ENCODE results near the gene PRR30. TPM values are rescaled to one million over a fixed set of nuclear protein-coding genes. Genes with fewer than 3 reads are reported as not detected.
A peak's percentile ranks its signal among the peaks of the same experiment; 100 is the strongest.
"Not testable (repeated sequence)": the region's sequence is repeated elsewhere in the genome, so short reads cannot be mapped to it uniquely, and the experiment has no call there.

PRR30 gene
- total RNA-seq, 1 donor from 2014 or later = not detected

- Mint-ChIP-seq H3K4me1 (ENCODE audit: low read depth) (peaks cover 18% of the 10 kb centered on the region), H3K4me3 (peak within 1 kb of the TSS; percentile 81), H3K9me3 (no peaks in the 10 kb centered on the region), H3K27me3 (ENCODE audit: insufficient read depth) (peaks cover 42% of the 10 kb centered on the region), H3K36me3 (ENCODE audit: low read depth) (no peaks in the 10 kb centered on the region), H3K27ac (peak within 1 kb of the TSS; percentile 31)
- intact Hi-C loops (cut with micrococcal nuclease) = loop anchor here (1.0 kb wide), 1 partner anchor 16 kb away; the partner anchor contains the start of gene PREB
- DNase-seq (ENCODE audit: low spot score) = no peak
Measured at GRCh38 chr2:27118525-27119329, 20.5 kb downstream of the PRR30 start, which contains the start of gene CGREF1. CGREF1 (minus strand) TSS chr2:27119128; CDS start chr2:27104366, 14,762 bp downstream.

GRCh38 chr2:27117995-27118524 lies 21.1 kb downstream of the PRR30 start:
- intact Hi-C loops (cut with micrococcal nuclease) = no loop called here
- DNase-seq (ENCODE audit: low spot score) = no peak
- Mint-ChIP-seq H3K4me1 (ENCODE audit: low read depth) (peaks cover 14% of the 10 kb centered on the region), H3K27ac (no peak overlapping the region), H3K27me3 (ENCODE audit: insufficient read depth) (peaks cover 38% of the 10 kb centered on the region), H3K9me3 (no peaks in the 10 kb centered on the region), H3K36me3 (ENCODE audit: low read depth) (no peaks in the 10 kb centered on the region), H3K4me3 (peak overlapping the region; percentile 73)

GRCh38 chr2:27115519-27115918 lies 23.7 kb downstream of the PRR30 start:
- H3K9me3 Mint-ChIP-seq = no peaks in the 10 kb centered on the region
- peaks cover 25% of the 10 kb centered on the region for H3K27me3 Mint-ChIP-seq (ENCODE audit: insufficient read depth)
- H3K36me3 Mint-ChIP-seq (ENCODE audit: low read depth) = no peaks in the 10 kb centered on the region
- H3K4me3 Mint-ChIP-seq = no peak overlapping the region
- no peak overlapping the region for H3K27ac Mint-ChIP-seq
- intact Hi-C loops (cut with micrococcal nuclease) = no loop called here
- H3K4me1 Mint-ChIP-seq (ENCODE audit: low read depth) = peaks cover 11% of the 10 kb centered on the region
- no peak for DNase-seq (ENCODE audit: low spot score)

- H3K9me3 Mint-ChIP-seq; H3K4me1 Mint-ChIP-seq (ENCODE audit: low read depth); H3K36me3 Mint-ChIP-seq (ENCODE audit: low read depth); H3K27me3 Mint-ChIP-seq (ENCODE audit: insufficient read depth); H3K27ac Mint-ChIP-seq; intact Hi-C loops (cut with micrococcal nuclease); DNase-seq (ENCODE audit: low spot score); H3K4me3 Mint-ChIP-seq: not testable (repeated sequence)
Measured at GRCh38 chr2:27111392-27112078, 27.7 kb downstream of the PRR30 start.

GRCh38 chr2:27110603-27111352 lies 28.4 kb downstream of the PRR30 start:
- intact Hi-C loops (cut with micrococcal nuclease) = not testable (repeated sequence)

GRCh38 chr2:27109083-27109482 lies 30.1 kb downstream of the PRR30 start:
- DNase-seq (ENCODE audit: low spot score) = no peak
- Mint-ChIP-seq H3K4me3 (no peak overlapping the region), H3K9me3 (no peaks in the 10 kb centered on the region), H3K36me3 (ENCODE audit: low read depth) (no peaks in the 10 kb centered on the region), H3K27me3 (ENCODE audit: insufficient read depth) (peaks cover 9% of the 10 kb centered on the region), H3K27ac (no peak overlapping the region), H3K4me1 (ENCODE audit: low read depth) (no peaks in the 10 kb centered on the region)
- intact Hi-C loops (cut with micrococcal nuclease) = no loop called here

More at GRCh38 chr2:27110603-27111352, 28.4 kb downstream of the PRR30 start:
- H3K27ac Mint-ChIP-seq; H3K27me3 Mint-ChIP-seq (ENCODE audit: insufficient read depth); H3K4me1 Mint-ChIP-seq (ENCODE audit: low read depth); H3K36me3 Mint-ChIP-seq (ENCODE audit: low read depth); H3K4me3 Mint-ChIP-seq; DNase-seq (ENCODE audit: low spot score); H3K9me3 Mint-ChIP-seq: not testable (repeated sequence)

- no peaks in the 10 kb centered on the region for H3K9me3 Mint-ChIP-seq
- DNase-seq (ENCODE audit: low spot score) = no peak
- H3K36me3 Mint-ChIP-seq (ENCODE audit: low read depth) = no peaks in the 10 kb centered on the region
- intact Hi-C loops (cut with micrococcal nuclease) = no loop called here
- H3K27me3 Mint-ChIP-seq (ENCODE audit: insufficient read depth) = peaks cover 9% of the 10 kb centered on the region
- H3K4me1 Mint-ChIP-seq (ENCODE audit: low read depth) = no peaks in the 10 kb centered on the region
- H3K27ac Mint-ChIP-seq = no peak overlapping the region
- no peak overlapping the region for H3K4me3 Mint-ChIP-seq
Measured at GRCh38 chr2:27108221-27108620, 31.0 kb downstream of the PRR30 start.

- no peak overlapping the region for H3K27ac Mint-ChIP-seq
- intact Hi-C loops (cut with micrococcal nuclease) = no loop called here
- no peaks in the 10 kb centered on the region for H3K9me3 Mint-ChIP-seq
- H3K27me3 Mint-ChIP-seq (ENCODE audit: insufficient read depth) = peaks cover 7% of the 10 kb centered on the region
- H3K4me1 Mint-ChIP-seq (ENCODE audit: low read depth) = no peaks in the 10 kb centered on the region
- no peak overlapping the region for H3K4me3 Mint-ChIP-seq
- no peak for DNase-seq (ENCODE audit: low spot score)
- H3K36me3 Mint-ChIP-seq (ENCODE audit: low read depth) = no peaks in the 10 kb centered on the region
Measured at GRCh38 chr2:27105981-27106380, 33.2 kb downstream of the PRR30 start.

- Mint-ChIP-seq H3K9me3 (no peaks in the 10 kb centered on the region), H3K4me3 (no peak overlapping the region), H3K36me3 (ENCODE audit: low read depth) (no peaks in the 10 kb centered on the region), H3K27me3 (ENCODE audit: insufficient read depth) (peaks cover 2% of the 10 kb centered on the region), H3K4me1 (ENCODE audit: low read depth) (no peaks in the 10 kb centered on the region), H3K27ac (no peak overlapping the region)
- intact Hi-C loops (cut with micrococcal nuclease) = no loop called here
- DNase-seq (ENCODE audit: low spot score) = no peak
Measured at GRCh38 chr2:27102329-27102728, 36.9 kb downstream of the PRR30 start.

- no peak overlapping the region for H3K4me3 Mint-ChIP-seq
- no peak for DNase-seq (ENCODE audit: low spot score)
- no peaks in the 10 kb centered on the region for H3K36me3 Mint-ChIP-seq (ENCODE audit: low read depth)
- no peaks in the 10 kb centered on the region for H3K9me3 Mint-ChIP-seq
- H3K27me3 Mint-ChIP-seq (ENCODE audit: insufficient read depth) = peaks cover under 1% of the 10 kb centered on the region
- peaks cover 16% of the 10 kb centered on the region for H3K4me1 Mint-ChIP-seq (ENCODE audit: low read depth)
- no peak overlapping the region for H3K27ac Mint-ChIP-seq
- intact Hi-C loops (cut with micrococcal nuclease) = no loop called here
Measured at GRCh38 chr2:27100036-27100435, 39.2 kb downstream of the PRR30 start.

GRCh38 chr2:27099334-27099955 lies 39.8 kb downstream of the PRR30 start:
- no peak for DNase-seq (ENCODE audit: low spot score)
- Mint-ChIP-seq H3K4me3 (no peak overlapping the region), H3K36me3 (ENCODE audit: low read depth) (no peaks in the 10 kb centered on the region), H3K27ac (no peak overlapping the region), H3K4me1 (ENCODE audit: low read depth) (peaks cover 16% of the 10 kb centered on the region), H3K27me3 (ENCODE audit: insufficient read depth) (no peaks in the 10 kb centered on the region), H3K9me3 (no peaks in the 10 kb centered on the region)
- intact Hi-C loops (cut with micrococcal nuclease) = no loop called here

GRCh38 chr2:27097341-27097740 lies 41.9 kb downstream of the PRR30 start:
- intact Hi-C loops (cut with micrococcal nuclease) = no loop called here
- H3K4me1 Mint-ChIP-seq (ENCODE audit: low read depth) = peaks cover 16% of the 10 kb centered on the region
- no peak overlapping the region for H3K27ac Mint-ChIP-seq
- no peak overlapping the region for H3K4me3 Mint-ChIP-seq
- no peaks in the 10 kb centered on the region for H3K36me3 Mint-ChIP-seq (ENCODE audit: low read depth)
- no peaks in the 10 kb centered on the region for H3K27me3 Mint-ChIP-seq (ENCODE audit: insufficient read depth)
- no peak for DNase-seq (ENCODE audit: low spot score)
- no peaks in the 10 kb centered on the region for H3K9me3 Mint-ChIP-seq

All from activated T-helper 1 cell treated with anti-CD3 and anti-CD28 coated beads, Interleukin-12 subunit alpha, Interleukin-12 subunit beta, Interleukin-2, Interleukin-4 antibody, amounts not matched to agents 30 ng/mL and 10 ng/mL and 1 ng/mL, durations not matched to agents 14 hours and 24 hours and 36 hours (primary cell).